ENCODE measurements around the gene TUBGCP3.
A peak's percentile ranks its signal among the peaks of the same experiment; 100 is the strongest.

TUBGCP3 gene

GRCh38 chr13:112450904-112451240, 137.1 kb downstream of the TUBGCP3 start:
- DNase-seq, result no peak

GRCh38 chr13:112450118-112450903, 137.6 kb downstream of the TUBGCP3 start:
- DNase-seq, result no peak

GRCh38 chr13:112449545-112449930, 138.4 kb downstream of the TUBGCP3 start:
- no peak for DNase-seq

- DNase-seq, result no peak
Observed at GRCh38 chr13:112448621-112449544, 139.1 kb downstream of the TUBGCP3 start.

- DNase-seq, result no peak
Observed at GRCh38 chr13:112447761-112448603, 140.0 kb downstream of the TUBGCP3 start.

GRCh38 chr13:112447306-112447705, 140.6 kb downstream of the TUBGCP3 start:
- no peak for DNase-seq

- no peak for DNase-seq
Observed at GRCh38 chr13:112446867-112447266, 141.1 kb downstream of the TUBGCP3 start.

- no peak for DNase-seq
Observed at GRCh38 chr13:112446347-112446861, 141.5 kb downstream of the TUBGCP3 start.

- DNase-seq, result no peak
Observed at GRCh38 chr13:112445411-112446271, 142.3 kb downstream of the TUBGCP3 start.

GRCh38 chr13:112444416-112445399, 143.2 kb downstream of the TUBGCP3 start:
- no peak for DNase-seq

GRCh38 chr13:112443995-112444311, 144.0 kb downstream of the TUBGCP3 start:
- peak; percentile 16 for DNase-seq

GRCh38 chr13:112443191-112443994, 144.6 kb downstream of the TUBGCP3 start:
- DNase-seq, result no peak

- no peak for DNase-seq
Observed at GRCh38 chr13:112442483-112443090, 145.4 kb downstream of the TUBGCP3 start.

GRCh38 chr13:112441779-112442310, 146.1 kb downstream of the TUBGCP3 start:
- no peak for DNase-seq

GRCh38 chr13:112441226-112441625, 146.7 kb downstream of the TUBGCP3 start:
- DNase-seq, result no peak

- DNase-seq, result no peak
Observed at GRCh38 chr13:112438515-112438914, 149.4 kb downstream of the TUBGCP3 start.

- DNase-seq, result no peak
Observed at GRCh38 chr13:112438094-112438493, 149.9 kb downstream of the TUBGCP3 start.

- no peak for DNase-seq
Observed at GRCh38 chr13:112435973-112436372, 152.0 kb downstream of the TUBGCP3 start.
